MCF 10A (cell line): ENCODE results near the gene C9orf85. TPM values are rescaled to one million over a fixed set of nuclear protein-coding genes. Genes with fewer than 3 reads are reported as not detected.

ENCODE experiments used
- BruUV-seq: library from RNA; stranded (reverse); fragments of 400-500 nt; replicated peaks from 2 replicates; lab custom pipeline; 2021; lab: Mats Ljungman, UMichigan
- CTCF ChIA-PET: fragments of 300-600 bp; sonication (Branson Sonifier 250); formaldehyde crosslinking; extraction: SDS; loops from one replicate; lab custom pipeline; 2021; ENCODE audit warnings: antibody characterized with exemption, inconsistent platforms; lab: Yijun Ruan, JAX
- POLR2A ChIA-PET: fragments of 300-600, 350-650 bp; sonication (Branson Sonifier 250); formaldehyde crosslinking; extraction: SDS; loops from one replicate; lab custom pipeline; 2020; ENCODE audit warnings: antibody characterized with exemption, inconsistent platforms; lab: Yijun Ruan, JAX
- DNase-seq: peaks from one replicate; pipeline ENCODE4 v3.0.0-alpha.2; 2018; ENCODE audit not compliant: unreplicated experiment
- H3K27ac Mint-ChIP-seq: one replicate; pipeline ENCODE4 v1.8.0; 2022; ENCODE audit warnings: mild to moderate bottlenecking, low read depth, mixed read lengths; ENCODE audit not compliant: unreplicated experiment
- H3K27me3 Mint-ChIP-seq: one replicate; pipeline ENCODE4 v1.8.0; 2022; ENCODE audit warnings: mixed read lengths; ENCODE audit not compliant: insufficient read depth, unreplicated experiment
- H3K36me3 Mint-ChIP-seq: one replicate; pipeline ENCODE4 v1.8.0; 2022; ENCODE audit warnings: mild to moderate bottlenecking, moderate library complexity, mixed read lengths; ENCODE audit not compliant: insufficient read depth, unreplicated experiment
- H3K4me1 Mint-ChIP-seq: one replicate; pipeline ENCODE4 v1.8.0; 2022; ENCODE audit warnings: mixed read lengths; ENCODE audit not compliant: insufficient read depth, unreplicated experiment
- H3K4me3 Mint-ChIP-seq: one replicate; pipeline ENCODE4 v1.8.0; 2022; ENCODE audit warnings: mild to moderate bottlenecking, moderate library complexity, mixed read lengths; ENCODE audit not compliant: unreplicated experiment
- H3K9me3 Mint-ChIP-seq: one replicate; pipeline ENCODE4 v1.8.0; 2022; ENCODE audit warnings: mixed read lengths; ENCODE audit not compliant: unreplicated experiment
- CTCF ChIP-seq: fragments of 200-600 bp; IDR thresholded peaks from one replicate; pipeline ENCODE4 v1.8.0; 2022; ENCODE audit warnings: antibody characterized with exemption, mild to moderate bottlenecking; ENCODE audit not compliant: unreplicated experiment
- intact Hi-C: fragments of 100-400 bp; cut with micrococcal nuclease; formaldehyde crosslinking; loops from 2 replicates; pipeline ENCODE4 v1.14.1; 2022
- total RNA-seq: library from RNA; stranded (reverse); gene quantifications from 2 replicates; pipeline ENCODE4 v1.2.3, GENCODE V29; 2022

C9orf85 gene
- total RNA-seq, 1 experiment from 2014 or later = 19.6 TPM

GRCh38 chr9:71931166-71931565 lies 19.7 kb downstream of the C9orf85 start:
- peaks cover 26% of the 10 kb centered on the region for H3K4me1 Mint-ChIP-seq
- no peak for DNase-seq
- POLR2A ChIA-PET = interaction anchor here (1.2 to 10.2 kb wide), 3 partner anchors 18 to 32 kb away, joined by 3 to 78 read pairs (median 4); partner anchors contain the start of genes ABHD17B and C9orf85
- intact Hi-C loops = no loop called here
- H3K9me3 Mint-ChIP-seq = no peaks in the 10 kb centered on the region
- H3K27me3 Mint-ChIP-seq = no peaks in the 10 kb centered on the region
- CTCF ChIA-PET = interaction anchor here (0.6 to 1.6 kb wide), 3 partner anchors 10 to 214 kb away, joined by 3 to 6 read pairs (median 4); no protein-coding TSS in a partner anchor
- peaks cover 19% of the 10 kb centered on the region for H3K36me3 Mint-ChIP-seq
- no peak overlapping the region for H3K27ac Mint-ChIP-seq
- BruUV-seq = no TSS peak
- TF ChIP-seq CTCF = no peak
- H3K4me3 Mint-ChIP-seq = no peak overlapping the region

GRCh38 chr9:71936066-71936465 lies 24.6 kb downstream of the C9orf85 start:
- Mint-ChIP-seq H3K4me1 (peaks cover 22% of the 10 kb centered on the region), H3K27me3 (no peaks in the 10 kb centered on the region), H3K27ac (peak overlapping the region; percentile 41), H3K4me3 (no peak overlapping the region), H3K36me3 (peaks cover 6% of the 10 kb centered on the region), H3K9me3 (no peaks in the 10 kb centered on the region)
- DNase-seq = no peak
- intact Hi-C loops = no loop called here
- CTCF ChIA-PET = interaction anchor here (0.6 to 1.5 kb wide), 4 partner anchors 21 to 345 kb away, joined by 3 read pairs; no protein-coding TSS in a partner anchor
- POLR2A ChIA-PET = interaction anchor here (0.6 to 6.7 kb wide), 8 partner anchors 8 to 1062 kb away, joined by 3 to 79 read pairs (median 4); partner anchors contain the start of genes ABHD17B and C9orf85
- no peak for TF ChIP-seq CTCF
- no TSS peak for BruUV-seq

GRCh38 chr9:71937070-71937625 lies 25.7 kb downstream of the C9orf85 start:
- peak overlapping the region; percentile 41 for H3K27ac Mint-ChIP-seq
- no peaks in the 10 kb centered on the region for H3K9me3 Mint-ChIP-seq
- no peak for DNase-seq
- ChIA-PET CTCF (interaction anchor here (0.6 to 1.5 kb wide), 4 partner anchors 22 to 1651 kb away, joined by 3 read pairs; no protein-coding TSS in a partner anchor), POLR2A (interaction anchor here (0.9 to 6.7 kb wide), 6 partner anchors 9 to 245 kb away, joined by 3 to 79 read pairs (median 6); partner anchors contain the start of genes ABHD17B and C9orf85)
- intact Hi-C loops = no loop called here
- H3K36me3 Mint-ChIP-seq = peaks cover 5% of the 10 kb centered on the region
- no peak for TF ChIP-seq CTCF
- no peak overlapping the region for H3K4me3 Mint-ChIP-seq
- BruUV-seq = no TSS peak
- peaks cover 33% of the 10 kb centered on the region for H3K4me1 Mint-ChIP-seq
- no peaks in the 10 kb centered on the region for H3K27me3 Mint-ChIP-seq

GRCh38 chr9:71937898-71938297 lies 26.5 kb downstream of the C9orf85 start:
- Mint-ChIP-seq H3K36me3 (no peaks in the 10 kb centered on the region), H3K27ac (peak overlapping the region; percentile 41), H3K4me1 (peaks cover 36% of the 10 kb centered on the region), H3K4me3 (no peak overlapping the region), H3K27me3 (no peaks in the 10 kb centered on the region), H3K9me3 (no peaks in the 10 kb centered on the region)
- TF ChIP-seq CTCF = no peak
- intact Hi-C loops = no loop called here
- POLR2A ChIA-PET = interaction anchor here (0.9 to 6.7 kb wide), 5 partner anchors 10 to 246 kb away, joined by 3 to 79 read pairs (median 4); partner anchors contain the start of genes ABHD17B and C9orf85
- no peak for DNase-seq
- no TSS peak for BruUV-seq
- CTCF ChIA-PET = no interaction called here
